GM12878 (cell line): ENCODE measurements around the gene ZNF407. TPM values are rescaled to one million over a fixed set of nuclear protein-coding genes. Genes with fewer than 3 reads are reported as not detected.

Experiments used
- ATAC-seq: fragments of 200-7000 bp; cut with Tn5 transposase; 3 replicates; pipeline ENCODE4 v1.9.1; 2020; ENCODE audit warnings: mild to moderate bottlenecking, moderate library complexity
- BruUV-seq: library from RNA; stranded (reverse); fragments of 400-500 nt; replicated peaks from 2 replicates; lab custom pipeline; 2021; lab: Mats Ljungman, UMichigan
- CTCF ChIA-PET: fragments of 300-600 bp; sonication (Branson Sonifier 250); formaldehyde crosslinking; extraction: SDS; loops from one replicate; lab custom pipeline; 2021; ENCODE audit warnings: inconsistent platforms; lab: Yijun Ruan, JAX
- POLR2A ChIA-PET: fragments of 350-600 bp; formaldehyde crosslinking; extraction: SDS; loops from one replicate; lab custom pipeline; 2021; ENCODE audit warnings: inconsistent platforms; lab: Charles Lee
- RAD21 ChIA-PET: fragments of 300-600 bp; sonication (Branson Sonifier 250); formaldehyde crosslinking; loops from one replicate; lab custom pipeline; 2023; ENCODE audit warnings: antibody characterized with exemption; ENCODE audit not compliant: unreplicated experiment; lab: Charles Lee
- SMC1A ChIA-PET: fragments of 300-600 bp; sonication (Branson Sonifier 250); formaldehyde crosslinking; loops from one replicate; lab custom pipeline; 2023; ENCODE audit not compliant: unreplicated experiment, uncharacterized antibody; lab: Charles Lee
- DNase-seq: peaks from one replicate; pipeline ENCODE4 v3.0.0-alpha.2; 2011; ENCODE audit warnings: low read depth, low spot score
- FAIRE-seq: peaks from 3 replicates; lab custom pipeline; 2011; peaks lifted over from hg19 to GRCh38; lab: Jason Lieb, UNC
- H2AFZ ChIP-seq: 2 replicates; pipeline ENCODE4 v1.6.0; 2011; ENCODE audit warnings: low read depth, low read length, control low read depth; ENCODE audit not compliant: control insufficient read depth
- H3K27ac ChIP-seq: 2 replicates; pipeline ENCODE4 v1.5.1; 2011; ENCODE audit warnings: control low read depth; ENCODE audit not compliant: control insufficient read depth, insufficient read depth
- H3K27me3 ChIP-seq, 2 experiments: replicated peaks in 1 of 2; 2 replicates each; pipeline versions ENCODE4 v1.6.0 to v1.6.1; 2011; ENCODE audit warnings: low read length in 1 of 2; ENCODE audit not compliant: control insufficient read depth in 2 of 2, insufficient read depth in 2 of 2
- H3K36me3 ChIP-seq, 2 experiments: 2 replicates each; pipeline ENCODE4 v1.5.1; 2011; ENCODE audit warnings: low read length in 1 of 2; ENCODE audit not compliant: control insufficient read depth in 2 of 2, insufficient read depth in 2 of 2
- H3K4me1 ChIP-seq: 2 replicates; pipeline ENCODE4 v1.6.1; 2011; ENCODE audit warnings: mild to moderate bottlenecking, low read length, moderate library complexity, mixed read lengths; ENCODE audit not compliant: control insufficient read depth, insufficient read depth
- H3K4me2 ChIP-seq: 2 replicates; pipeline ENCODE4 v1.6.0; 2011; ENCODE audit warnings: control low read depth; ENCODE audit not compliant: control insufficient read depth, insufficient read depth
- H3K4me3 ChIP-seq: fragments of 200-600 bp; sonication (generic); 2 replicates; pipeline ENCODE4 v1.5.1; 2016
- H3K79me2 ChIP-seq: 2 replicates; pipeline ENCODE4 v1.6.0; 2011; ENCODE audit warnings: low read length; ENCODE audit not compliant: control insufficient read depth, insufficient read depth
- H3K9ac ChIP-seq: 2 replicates; pipeline ENCODE4 v1.8.0; 2011; ENCODE audit warnings: low read length, control low read depth, mixed read lengths; ENCODE audit not compliant: control insufficient read depth, insufficient read depth
- H3K9me3 ChIP-seq: replicated peaks from 3 replicates; pipeline ENCODE4 v1.5.1; 2011; ENCODE audit warnings: mild to moderate bottlenecking, low read length; ENCODE audit not compliant: control insufficient read depth, insufficient read depth
- H4K20me1 ChIP-seq: 2 replicates; pipeline ENCODE4 v1.6.0; 2011; ENCODE audit not compliant: control insufficient read depth, insufficient read depth
- BACH1 ChIP-seq: fragments of 450-650 bp; IDR thresholded peaks from 2 replicates; pipeline ENCODE4 v1.6.1; 2017; ENCODE audit warnings: mild to moderate bottlenecking, borderline replicate concordance
- JUNB ChIP-seq: IDR thresholded peaks from 2 replicates; pipeline ENCODE4 v1.6.1; 2016; ENCODE audit warnings: antibody characterized with exemption, mild to moderate bottlenecking
- MEF2A ChIP-seq: IDR thresholded peaks from 2 replicates; pipeline ENCODE4 v1.6.1; 2011; ENCODE audit warnings: low read depth, mild to moderate bottlenecking, low read length, moderate library complexity; ENCODE audit not compliant: insufficient read depth
- USF1 ChIP-seq: IDR thresholded peaks from 2 replicates; pipeline ENCODE4 v1.6.1; 2011; ENCODE audit warnings: borderline replicate concordance, low read depth, mild to moderate bottlenecking, moderate library complexity, mixed read lengths, low read length; ENCODE audit not compliant: insufficient read depth; ENCODE audit errors: extremely low read length
- ZBTB33 ChIP-seq: fragments of 450-650 bp; IDR thresholded peaks from 2 replicates; pipeline ENCODE4 v1.6.1; 2017; ENCODE audit warnings: mild to moderate bottlenecking
- ZBTB4 ChIP-seq: fragments of 450-650 bp; formaldehyde crosslinking; IDR thresholded peaks from 2 replicates; pipeline ENCODE4 v1.4.0; 2022; ENCODE audit warnings: mild to moderate bottlenecking, moderate library complexity
- WGBS: methylation state at CpG from one replicate; pipeline ENCODE4 v1.1.6; 2016; ENCODE audit warnings: low lambda C conversion rate; ENCODE audit not compliant: insufficient replicate concordance, insufficient coverage; ENCODE audit errors: missing lambda C conversion rate; 5-methylcytosine and 5-hydroxymethylcytosine counted together
- in situ Hi-C: fragments of 300-500 bp; cut with MboI; formaldehyde crosslinking; loops from 9 replicates; pipeline ENCODE4 v1.14.3; 2018; ENCODE audit warnings: mixed read lengths
- intact Hi-C: fragments of 100-400 bp; cut with micrococcal nuclease; formaldehyde crosslinking; loops from one replicate; pipeline ENCODE4 v1.14.2; 2022; ENCODE audit not compliant: unreplicated experiment
- polyA plus RNA-seq, 11 experiments: library from polyadenylated mRNA; depleted of rRNA in 4 of 11; unstranded in 6 of 11; stranded (reverse) in 5 of 11; fragments of >200 nt; fragmentation: Nextera tagmentation in 4 of 11; fragmentation: Illumina TruSeq in 1 of 11; extraction: Ambion mirVana in 4 of 11; extraction: Trizol in 1 of 11; gene quantifications; 1 replicate in 1 of 11; 2 replicates in 10 of 11; pipeline versions ENCODE4 v1.2.1 to v1.2.3, GENCODE V29; 2011 to 2016; ENCODE audit warnings: inconsistent platforms in 2 of 11, missing spikeins in 2 of 11, low read depth in 1 of 11
- total RNA-seq, 4 experiments: library from RNA; depleted of rRNA in 3 of 4; stranded (reverse); fragments of >200 nt in 3 of 4; fragmentation: Illumina TruSeq in 1 of 4; extraction: Trizol in 1 of 4; gene quantifications; 2 replicates each; pipeline versions ENCODE4 v1.2.1 to v1.2.3, GENCODE V29; 2013 to 2021

Gene ZNF407
- total and polyA plus RNA-seq, 10 of the 15 experiments (the other 5 are each of a cell fraction or from before 2014, with no cell fraction given): 0.69 to 11.6 (median 5.3) TPM

- Histone ChIP-seq H4K20me1 (no peaks in the 10 kb centered on the region), H3K9me3 (no peaks in the 10 kb centered on the region), H3K79me2 (no peaks in the 10 kb centered on the region), H3K4me3 (no peak overlapping the region), H3K4me1 (peaks cover 16% of the 10 kb centered on the region; the same call in 1 of the 2 replicates), H3K4me2 (no peak overlapping the region), H2AFZ (no peak overlapping the region), H3K36me3 (no peaks in the 10 kb centered on the region), H3K9ac (no peak overlapping the region), H3K27ac (no peak overlapping the region), H3K27me3 (no peaks in the 10 kb centered on the region)
- in situ Hi-C loops (no loop called here), intact Hi-C loops (loop anchor here (1.0 to 10.0 kb wide), 2 partner anchors 25 to 411 kb away; partner anchors contain the start of gene PTGR3)
- SMC1A ChIA-PET: interaction anchor here (0.8 to 4.4 kb wide), 6 partner anchors 13 to 75 kb away, joined by 3 to 26 read pairs (median 4); no protein-coding TSS in a partner anchor
- POLR2A ChIA-PET: interaction anchor here (0.6 kb wide), 1 partner anchor 45 kb away, joined by 3 read pairs; no protein-coding TSS in a partner anchor
- CTCF ChIA-PET: interaction anchor here (0.5 kb wide), 1 partner anchor 13 kb away, joined by 4 read pairs; no protein-coding TSS in a partner anchor
- RAD21 ChIA-PET: interaction anchor here (0.5 kb wide), 1 partner anchor 422 kb away, joined by 3 read pairs; no protein-coding TSS in a partner anchor
- BruUV-seq: no TSS peak
- FAIRE-seq: no peak
- ATAC-seq: no peak
- TF ChIP-seq MEF2A (no peak), ZBTB33 (no peak)
- 88% methylated on average over 9 of the region's 9 CpGs for WGBS
- DNase-seq: no peak
Measured at GRCh38 chr18:74793746-74794145, 196.1 kb downstream of the ZNF407 start.

GRCh38 chr18:74795751-74796150 lies 198.1 kb downstream of the ZNF407 start:
- H3K4me2 ChIP-seq: peak overlapping the region; percentile 34; the same call in 1 of the 2 replicates
- H3K36me3 ChIP-seq: no peaks in the 10 kb centered on the region
- no peak for FAIRE-seq
- no peak for DNase-seq
- intact Hi-C loops: loop anchor here (10.0 kb wide), 1 partner anchor 409 kb away; the partner anchor contains the start of gene PTGR3
- peak; percentile 25 for ATAC-seq
- H3K4me3 ChIP-seq: no peak overlapping the region
- no peak overlapping the region for H3K27ac ChIP-seq
- POLR2A ChIA-PET: interaction anchor here (0.5 to 2.5 kb wide), 3 partner anchors 10 to 303 kb away, joined by 4 to 13 read pairs (median 4); no protein-coding TSS in a partner anchor
- H3K79me2 ChIP-seq: no peaks in the 10 kb centered on the region
- no peaks in the 10 kb centered on the region for H4K20me1 ChIP-seq
- SMC1A ChIA-PET: interaction anchor here (0.8 to 4.4 kb wide), 10 partner anchors 11 to 378 kb away, joined by 3 to 26 read pairs (median 5); no protein-coding TSS in a partner anchor
- H3K9me3 ChIP-seq: no peaks in the 10 kb centered on the region
- no peaks in the 10 kb centered on the region for H3K27me3 ChIP-seq
- 81% methylated on average over 9 of the region's 9 CpGs for WGBS
- H3K9ac ChIP-seq: no peak overlapping the region
- CTCF ChIA-PET: interaction anchor here (0.9 to 2.6 kb wide), 4 partner anchors 11 to 168 kb away, joined by 3 to 16 read pairs (median 10); no protein-coding TSS in a partner anchor
- in situ Hi-C loops: no loop called here
- peaks cover 16% of the 10 kb centered on the region; the same call in 1 of the 2 replicates for H3K4me1 ChIP-seq
- peak overlapping the region; percentile 43 for H2AFZ ChIP-seq
- RAD21 ChIA-PET: interaction anchor here (0.7 to 2.2 kb wide), 4 partner anchors 13 to 168 kb away, joined by 3 to 6 read pairs (median 3); no protein-coding TSS in a partner anchor
- BruUV-seq: no TSS peak
- no peak for TF ChIP-seq JUNB
- peak; percentile 21 for TF ChIP-seq USF1
- TF ChIP-seq BACH1: no peak
- no peak for TF ChIP-seq ZBTB4 (CRISPR knock-in tag)
